Thyroid gland (tissue), 4 donors: ENCODE data around the gene ANTKMT. TPM values are rescaled to one million over a fixed set of nuclear protein-coding genes. Genes with fewer than 3 reads are reported as not detected.

Source experiments
- DNase-seq, 2 donors: peaks; one replicate each; pipeline ENCODE4 v3.0.0-alpha.2; 2019
- H3K27ac ChIP-seq, 3 donors: fragments of 200-600 bp; sonication (generic); 1 replicate in 2 of 3; 2 replicates in 1 of 3; pipeline ENCODE4 v1.5.1; 2016 to 2019; ENCODE audit warnings: mild to moderate bottlenecking in 1 of 3, moderate library complexity in 1 of 3
- H3K27me3 ChIP-seq: fragments of 200-600 bp; sonication (generic); one replicate; pipeline ENCODE4 v1.5.1; 2019
- H3K36me3 ChIP-seq, 2 donors: fragments of 200-600 bp; sonication (generic); one replicate each; pipeline ENCODE4 v1.5.1; 2016 to 2019
- H3K4me1 ChIP-seq, 2 donors: fragments of 200-600 bp; sonication (generic); one replicate each; pipeline ENCODE4 v1.5.1; 2017 to 2019
- H3K4me3 ChIP-seq, 3 donors: fragments of 200-600 bp; sonication (generic); replicated peaks in 1 of 3; 1 replicate in 2 of 3; 2 replicates in 1 of 3; pipeline ENCODE4 v1.5.1; 2016; ENCODE audit warnings: mild to moderate bottlenecking in 1 of 3
- H3K9me3 ChIP-seq: fragments of 200-600 bp; sonication (generic); one replicate; pipeline ENCODE4 v1.5.1; 2017
- CTCF ChIP-seq, 6 experiments: fragments of 200-600 bp in 3 of 6; fragments of 450-650 bp in 3 of 6; sonication (generic) in 3 of 6; IDR thresholded peaks; one replicate each; pipeline ENCODE4 v1.5.1; 2016 to 2019; ENCODE audit warnings: antibody characterized with exemption in 6 of 6, mild to moderate bottlenecking in 2 of 6, inconsistent platforms in 1 of 6, moderate library complexity in 1 of 6
- POLR2A ChIP-seq, 2 donors: fragments of 450-650 bp; IDR thresholded peaks; one replicate each; pipeline ENCODE4 v1.6.1; 2017; ENCODE audit warnings: antibody characterized with exemption in 2 of 2, mild to moderate bottlenecking in 2 of 2, moderate library complexity in 1 of 2
- WGBS, 2 donors: methylation state at CpG; one replicate each; pipeline ENCODE4 v1.1.5; 2017; 5-methylcytosine and 5-hydroxymethylcytosine counted together
- intact Hi-C: fragments of 100-400 bp; cut with DNase I; formaldehyde crosslinking; loops from one replicate; pipeline ENCODE4 v1.15.1; 2023
- total RNA-seq, 4 donors: library from RNA; depleted of rRNA; stranded (reverse); fragments of >200 nt; gene quantifications; one replicate each; pipeline ENCODE4 v1.2.3, GENCODE V29; 2016

Gene ANTKMT
- total RNA-seq, 4 donors from 2014 or later = 56.4 to 109 (median 63.8) TPM

GRCh38 chr16:734208-734980, 13.4 kb downstream of the ANTKMT start:
- intact Hi-C loops = no loop called here
- Histone ChIP-seq H3K27me3 (no peaks in the 10 kb centered on the region), H3K36me3 (peaks cover 18 to 41% of the 10 kb centered on the region in 2 donors), H3K27ac (no peak overlapping the region), H3K9me3 (no peaks in the 10 kb centered on the region), H3K4me1 (no peaks in the 10 kb centered on the region), H3K4me3 (no peak overlapping the region)
- no peak for DNase-seq
- no peak for TF ChIP-seq POLR2A (IDR thresholded peaks at IDR 0.05)
- no peak for TF ChIP-seq CTCF (IDR thresholded peaks at IDR 0.05)
- WGBS, 2 donors = 92% methylated on average over 33 to 49 of the region's 49 CpGs

- H3K27ac ChIP-seq = no peak overlapping the region
- no peak for DNase-seq
- no peak overlapping the region for H3K4me3 ChIP-seq
- H3K36me3 ChIP-seq = peaks cover 18 to 41% of the 10 kb centered on the region in 2 donors
- H3K9me3 ChIP-seq = no peaks in the 10 kb centered on the region
- 94 to 97% methylated on average over 24 of the region's 25 CpGs for WGBS, 2 donors
- H3K4me1 ChIP-seq = peaks cover 6% of the 10 kb centered on the region in 2 donors
- intact Hi-C loops = no loop called here
- TF ChIP-seq POLR2A (IDR thresholded peaks at IDR 0.05) (no peak), CTCF (IDR thresholded peaks at IDR 0.05) (no peak)
- no peaks in the 10 kb centered on the region for H3K27me3 ChIP-seq
These were observed 14.3 kb downstream of the ANTKMT start for GRCh38 chr16:734981-735881.

GRCh38 chr16:735982-736453, 15.1 kb downstream of the ANTKMT start:
- Histone ChIP-seq H3K4me3 (no peak overlapping the region), H3K9me3 (no peaks in the 10 kb centered on the region), H3K4me1 (peaks cover 8% of the 10 kb centered on the region in 2 donors), H3K27ac (no peak overlapping the region), H3K27me3 (no peaks in the 10 kb centered on the region), H3K36me3 (peaks cover 18 to 41% of the 10 kb centered on the region in 2 donors)
- TF ChIP-seq CTCF (IDR thresholded peaks at IDR 0.05) = no peak
- TF ChIP-seq POLR2A (IDR thresholded peaks at IDR 0.05) = no peak
- intact Hi-C loops = no loop called here
- 91 to 92% methylated on average over 13 of the region's 13 CpGs for WGBS, 2 donors
- DNase-seq = no peak

GRCh38 chr16:736936-737481, 16.1 kb downstream of the ANTKMT start:
- TF ChIP-seq POLR2A (IDR thresholded peaks at IDR 0.05) (no peak), CTCF (IDR thresholded peaks at IDR 0.05) (no peak)
- DNase-seq = no peak
- intact Hi-C loops = no loop called here
- H3K27me3 ChIP-seq = no peaks in the 10 kb centered on the region
- peaks cover 15 to 41% of the 10 kb centered on the region in 2 donors for H3K36me3 ChIP-seq
- 96 to 98% methylated on average over 8 to 25 of the region's 29 CpGs for WGBS, 2 donors
- peaks cover 12 to 13% of the 10 kb centered on the region in 2 donors for H3K4me1 ChIP-seq
- no peak overlapping the region for H3K27ac ChIP-seq
- H3K4me3 ChIP-seq = no peak overlapping the region
- no peaks in the 10 kb centered on the region for H3K9me3 ChIP-seq
